Stimulated activated naive CD4-positive, alpha-beta T cell (primary cell): ENCODE data around the gene MYO7B.

Experiments used
- DNase-seq, 6 experiments: peaks; one replicate each; lab custom pipeline; 2025; lab: John Stamatoyannopoulos, UW

Gene MYO7B

GRCh38 chr2:127573771-127574170 lies 38.3 kb downstream of the MYO7B start:
- DNase-seq, result no peak

DNA sequence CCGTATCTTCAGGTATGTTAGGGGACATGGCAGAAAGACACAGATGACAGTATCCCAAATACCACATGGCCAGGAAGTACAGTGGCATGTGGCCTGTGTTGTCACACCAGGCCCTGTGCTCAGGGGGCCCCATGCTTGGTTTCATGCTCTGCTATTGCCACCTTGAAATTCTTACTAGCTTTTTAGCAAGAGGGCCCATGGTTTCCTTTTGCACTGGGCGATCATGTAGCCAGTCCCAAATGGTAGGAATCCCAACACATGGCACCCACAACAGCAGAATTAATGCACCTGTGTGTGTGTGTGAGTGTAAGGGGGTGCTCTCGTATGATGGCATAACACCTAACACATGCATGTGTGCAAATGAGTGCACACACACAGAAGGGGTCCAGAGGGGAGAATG lies 39.2 kb downstream of the MYO7B start:
- no peak for DNase-seq

DNA sequence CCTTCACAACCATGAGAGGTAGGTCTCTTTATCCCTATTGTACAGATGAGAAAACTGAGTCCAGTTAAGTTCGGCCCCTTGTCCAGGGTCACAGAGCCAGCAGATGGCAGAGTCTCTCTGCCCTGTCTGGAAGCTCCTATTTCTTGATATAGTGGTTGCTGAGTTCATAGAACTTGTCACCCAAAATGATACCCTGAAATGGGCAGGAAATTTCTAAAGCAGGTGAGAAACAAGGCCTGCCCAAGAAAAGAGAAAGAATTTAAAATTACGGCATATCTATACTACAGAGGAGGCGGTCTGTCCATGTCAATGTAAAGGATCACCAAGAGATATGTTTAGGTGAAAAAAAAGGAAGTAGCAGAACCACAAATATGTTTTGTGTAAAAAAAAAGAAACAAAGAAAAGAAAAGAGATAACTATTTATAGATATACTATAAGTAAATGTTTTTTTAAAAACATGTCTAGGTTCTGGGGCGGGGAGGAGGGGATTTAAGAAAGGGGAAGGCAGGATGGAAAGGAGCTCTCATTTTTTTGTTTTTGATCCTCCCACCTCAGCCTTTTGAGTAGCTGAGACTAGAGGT lies 39.8 kb downstream of the MYO7B start:
- DNase-seq, result peak in 1 of 6 experiments; percentile 22

- DNase-seq, result no peak
These were observed 40.5 kb downstream of the MYO7B start for GRCh38 chr2:127575941-127576432.

- no peak for DNase-seq
These were observed 41.1 kb downstream of the MYO7B start for GRCh38 chr2:127576433-127577207.

- DNase-seq, result no peak
These were observed 41.7 kb downstream of the MYO7B start for GRCh38 chr2:127577208-127577475.

- no peak for DNase-seq
These were observed 42.0 kb downstream of the MYO7B start for GRCh38 chr2:127577503-127577902.

- DNase-seq, result no peak
These were observed 42.5 kb downstream of the MYO7B start for GRCh38 chr2:127577973-127578372.

- no peak for DNase-seq
These were observed 42.9 kb downstream of the MYO7B start for GRCh38 chr2:127578411-127578810.

DNA sequence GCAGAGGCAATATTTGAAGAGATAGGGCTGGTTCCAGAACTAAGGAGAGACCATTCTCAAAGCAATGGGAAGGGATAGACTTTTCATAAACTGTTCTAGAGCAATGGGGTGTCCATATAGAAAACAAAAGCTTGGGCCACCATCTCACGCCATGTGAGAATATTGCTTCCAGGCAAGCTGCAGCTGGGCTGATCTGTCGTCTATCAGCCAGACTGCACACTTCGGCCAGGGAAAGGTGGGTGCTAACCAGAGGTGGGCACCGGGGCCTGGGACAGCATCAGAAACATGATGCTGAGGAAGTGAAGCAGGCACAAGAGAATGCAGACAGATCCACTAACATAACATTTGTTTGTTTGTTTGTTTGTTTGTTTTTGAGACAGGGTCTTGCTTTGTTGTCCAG lies 43.7 kb downstream of the MYO7B start:
- DNase-seq, result no peak

- DNase-seq, result no peak
These were observed 44.9 kb downstream of the MYO7B start for GRCh38 chr2:127580167-127581049.

DNA sequence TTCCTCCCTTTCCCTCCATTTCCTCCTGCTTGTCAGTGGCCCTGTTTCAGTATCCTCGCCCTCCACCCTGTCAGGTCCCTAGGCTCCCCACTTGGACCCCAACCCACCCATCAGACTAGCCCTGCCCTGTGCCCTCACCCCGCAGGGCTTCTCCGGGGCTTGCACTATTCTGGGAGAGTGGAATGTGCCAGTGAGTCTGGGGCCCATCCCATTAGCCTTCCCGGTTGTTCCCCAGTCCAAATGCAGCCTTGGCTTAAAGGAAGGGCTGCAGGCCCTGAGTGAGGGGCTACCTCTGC lies 45.5 kb downstream of the MYO7B start:
- no peak for DNase-seq

- no peak for DNase-seq
These were observed 46.3 kb downstream of the MYO7B start for GRCh38 chr2:127581516-127582490.

DNA sequence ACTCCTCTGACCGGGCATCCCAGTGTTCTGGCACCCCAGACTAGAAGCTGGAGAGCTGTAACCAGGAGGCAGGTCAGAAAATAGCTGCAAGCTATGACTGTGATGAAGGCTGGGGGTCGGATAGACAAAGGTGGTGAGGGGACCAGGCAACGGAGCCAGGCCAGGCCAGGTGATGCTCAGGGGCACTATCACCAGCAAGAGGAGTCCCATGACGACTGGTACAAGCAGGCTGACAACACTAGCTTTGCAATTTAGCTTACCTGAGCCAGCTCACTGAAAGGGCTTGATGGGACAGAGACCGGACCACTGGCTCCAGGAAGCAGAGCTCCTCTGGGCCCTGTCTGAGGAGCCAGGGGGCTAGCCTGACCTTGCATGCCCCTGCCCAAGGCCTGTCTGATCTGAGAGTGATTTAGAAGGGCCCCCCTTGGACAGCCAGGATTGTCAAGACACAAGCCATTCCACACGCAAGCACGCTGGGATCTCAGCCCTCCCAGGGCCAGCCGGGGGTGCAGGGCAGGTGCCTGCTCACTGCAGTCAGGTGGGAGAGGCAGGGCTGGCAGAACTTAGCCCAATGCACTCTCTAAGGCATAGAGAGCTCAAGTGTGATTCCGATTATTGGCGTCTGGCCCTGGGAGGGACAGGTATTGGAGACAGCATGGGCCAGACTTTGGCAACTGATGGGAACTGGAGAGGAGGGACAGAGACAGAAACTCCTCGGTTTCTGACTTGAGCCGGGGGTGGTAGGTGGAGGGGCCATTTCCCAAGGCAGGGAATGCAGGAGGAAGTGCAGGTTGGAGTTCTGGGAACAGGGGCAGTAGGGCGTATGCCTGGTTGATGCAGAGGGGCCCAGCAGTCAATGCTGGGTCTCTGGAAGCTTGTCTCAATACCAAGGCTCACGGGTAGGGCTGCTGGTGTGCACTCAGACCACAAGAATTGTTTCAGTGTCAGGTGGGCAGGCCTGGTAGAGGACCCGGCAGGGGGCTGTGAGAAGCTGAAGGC lies 47.7 kb downstream of the MYO7B start:
- DNase-seq, result no peak

GRCh38 chr2:127584047-127584446 lies 48.6 kb downstream of the MYO7B start:
- no peak for DNase-seq

- no peak for DNase-seq
These were observed 49.1 kb downstream of the MYO7B start for GRCh38 chr2:127584516-127585033.

DNA sequence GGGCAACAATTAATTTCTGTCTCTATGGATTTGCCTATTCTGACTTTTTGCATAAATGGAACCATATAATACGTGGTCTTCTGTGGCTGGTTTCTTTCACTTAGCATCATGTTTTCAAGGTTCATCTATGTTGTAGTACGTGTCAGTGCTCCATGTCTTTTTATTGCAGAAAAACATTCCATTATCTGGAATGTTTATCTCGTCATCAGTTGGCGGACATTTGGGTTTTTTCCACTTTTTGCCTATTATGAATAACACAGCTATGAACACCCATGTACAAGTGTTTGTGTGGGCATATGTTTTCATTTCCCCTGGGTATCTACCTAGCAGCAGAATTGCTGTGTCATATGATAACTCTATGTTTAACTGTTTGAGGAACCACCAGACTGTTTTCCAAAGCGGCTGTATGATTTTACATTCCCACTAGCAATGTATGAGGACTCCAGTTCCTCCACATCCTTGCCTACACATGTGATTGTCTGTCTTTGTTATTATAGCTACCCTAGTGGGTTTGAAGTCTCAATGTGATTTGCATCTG lies 49.9 kb downstream of the MYO7B start:
- DNase-seq, result no peak

DNA sequence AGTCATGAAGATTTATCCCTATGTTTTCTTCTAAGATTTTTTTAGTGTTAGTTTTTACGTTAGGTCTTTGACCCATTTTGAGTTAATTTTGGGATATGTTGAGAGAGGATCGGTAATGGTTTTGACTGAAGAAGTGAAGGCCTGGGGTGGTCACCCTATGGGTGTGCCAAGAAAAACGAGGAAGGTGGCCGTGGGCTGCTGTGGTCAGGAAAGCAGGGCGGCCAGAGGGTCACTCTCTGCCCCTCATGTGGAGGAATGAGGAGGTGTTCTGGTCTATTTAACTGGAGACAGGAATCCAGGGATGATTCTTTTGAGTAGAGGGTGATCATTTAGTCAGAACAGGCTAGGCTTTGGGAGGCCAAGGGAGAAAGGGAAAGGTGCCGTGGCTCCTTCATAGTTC lies 50.7 kb downstream of the MYO7B start:
- no peak for DNase-seq

- DNase-seq, result no peak
These were observed 51.3 kb downstream of the MYO7B start for GRCh38 chr2:127586746-127587295.

- DNase-seq, result no peak
These were observed 52.8 kb downstream of the MYO7B start for GRCh38 chr2:127588241-127588640.
